ENCODE results near the gene P2RX6.

P2RX6 gene

DNA sequence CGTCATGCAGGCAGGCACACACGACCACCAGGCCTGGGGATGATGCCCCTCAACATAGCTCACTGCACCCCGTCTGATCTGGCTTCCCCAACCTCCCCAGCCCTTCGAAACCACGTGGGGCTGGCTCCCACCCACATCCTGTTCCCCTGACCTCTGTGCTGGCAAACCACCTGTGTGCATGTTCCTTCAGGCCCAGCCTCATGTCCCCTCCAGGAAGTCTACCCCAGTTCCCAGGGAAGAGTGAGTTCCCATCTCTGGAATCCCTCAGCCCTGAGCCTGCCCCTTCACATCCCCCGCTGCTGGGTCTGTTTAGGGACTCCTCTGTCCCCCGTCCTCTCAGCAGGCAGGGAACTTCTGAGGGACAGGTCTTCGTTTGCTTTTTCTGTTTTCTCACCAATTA, 10.3 kb downstream of the P2RX6 start:
- no peak overlapping the region for H3K4me3 ChIP-seq (ENCODE audit: control insufficient read depth, low read depth, low read length)
- DNase-seq (ENCODE audit: low read depth), result no peak

GRCh38 chr22:21025763-21026755, 11.1 kb downstream of the P2RX6 start:
- H3K4me3 ChIP-seq (ENCODE audit: control insufficient read depth, low read depth, low read length), result no peak overlapping the region
- no peak for DNase-seq (ENCODE audit: low read depth)
- no peak for TF ChIP-seq CTCF (conservative IDR thresholded peaks at IDR 0.05; ENCODE audit: control insufficient read depth, insufficient read depth, low read depth, low read length)

More for the DNA sequence above, 10.3 kb downstream of the P2RX6 start:
- TF ChIP-seq CTCF (conservative IDR thresholded peaks at IDR 0.05; ENCODE audit: control insufficient read depth, insufficient read depth, low read depth, low read length), result no peak

- no peak overlapping the region for H3K4me3 ChIP-seq (ENCODE audit: control insufficient read depth, low read depth, low read length)
- TF ChIP-seq CTCF (conservative IDR thresholded peaks at IDR 0.05; ENCODE audit: control insufficient read depth, insufficient read depth, low read depth, low read length), result no peak
- DNase-seq (ENCODE audit: low read depth), result peak; percentile 51
Measured at GRCh38 chr22:21026783-21027692, 12.1 kb downstream of the P2RX6 start.

- H3K4me3 ChIP-seq (ENCODE audit: control insufficient read depth, low read depth, low read length), result no peak overlapping the region
- TF ChIP-seq CTCF (conservative IDR thresholded peaks at IDR 0.05; ENCODE audit: control insufficient read depth, insufficient read depth, low read depth, low read length), result no peak
- DNase-seq (ENCODE audit: low read depth), result no peak
Measured at GRCh38 chr22:21028277-21029251, 13.6 kb downstream of the P2RX6 start.

GRCh38 chr22:21029486-21030025, 14.6 kb downstream of the P2RX6 start:
- no peak overlapping the region for H3K4me3 ChIP-seq (ENCODE audit: control insufficient read depth, low read depth, low read length)
- DNase-seq (ENCODE audit: low read depth), result no peak
- no peak for TF ChIP-seq CTCF (conservative IDR thresholded peaks at IDR 0.05; ENCODE audit: control insufficient read depth, insufficient read depth, low read depth, low read length)
